ENCODE data around the gene SYNPO2L.

DNA sequence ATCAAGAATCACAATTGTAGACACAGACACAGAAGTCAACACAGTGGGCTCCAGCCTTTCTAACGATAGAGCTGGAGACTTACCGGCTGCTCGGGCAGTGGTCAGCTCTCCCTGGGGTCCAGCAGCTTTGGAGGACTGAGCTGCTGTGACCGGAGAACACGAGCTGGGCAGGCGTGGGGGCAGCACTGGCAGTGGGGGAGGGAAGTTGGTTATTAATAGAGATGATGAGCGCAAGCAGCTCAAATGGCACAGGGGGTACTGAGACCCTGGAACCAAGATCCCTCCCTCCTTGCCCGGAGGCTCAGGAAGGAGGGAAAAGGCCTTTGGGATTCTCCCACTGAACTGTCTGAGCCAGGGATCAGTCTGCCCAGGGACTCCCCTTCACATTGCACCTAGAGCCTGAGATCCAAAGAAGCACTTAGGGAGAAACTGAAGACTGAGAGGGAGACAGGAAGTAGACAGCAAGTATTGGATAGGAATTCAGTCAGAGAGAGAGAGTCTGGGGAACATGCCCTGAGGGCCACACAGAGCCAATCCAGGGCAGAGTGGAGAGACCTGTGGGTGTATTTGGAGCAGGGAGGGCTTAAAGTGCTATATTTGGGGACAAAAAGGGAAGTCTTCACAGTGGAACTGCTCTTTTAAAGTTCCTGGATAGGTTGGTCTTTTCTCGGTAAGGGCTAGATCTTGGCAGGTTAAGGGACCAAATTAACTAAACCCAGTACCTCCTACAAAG is 14.3 kb downstream of the SYNPO2L start, which contains the start of gene MYOZ1:
- TF ChIP-seq POLR2AphosphoS5 (IDR thresholded peaks at IDR 0.05) = no peak
- TF ChIP-seq, protein P1, sequence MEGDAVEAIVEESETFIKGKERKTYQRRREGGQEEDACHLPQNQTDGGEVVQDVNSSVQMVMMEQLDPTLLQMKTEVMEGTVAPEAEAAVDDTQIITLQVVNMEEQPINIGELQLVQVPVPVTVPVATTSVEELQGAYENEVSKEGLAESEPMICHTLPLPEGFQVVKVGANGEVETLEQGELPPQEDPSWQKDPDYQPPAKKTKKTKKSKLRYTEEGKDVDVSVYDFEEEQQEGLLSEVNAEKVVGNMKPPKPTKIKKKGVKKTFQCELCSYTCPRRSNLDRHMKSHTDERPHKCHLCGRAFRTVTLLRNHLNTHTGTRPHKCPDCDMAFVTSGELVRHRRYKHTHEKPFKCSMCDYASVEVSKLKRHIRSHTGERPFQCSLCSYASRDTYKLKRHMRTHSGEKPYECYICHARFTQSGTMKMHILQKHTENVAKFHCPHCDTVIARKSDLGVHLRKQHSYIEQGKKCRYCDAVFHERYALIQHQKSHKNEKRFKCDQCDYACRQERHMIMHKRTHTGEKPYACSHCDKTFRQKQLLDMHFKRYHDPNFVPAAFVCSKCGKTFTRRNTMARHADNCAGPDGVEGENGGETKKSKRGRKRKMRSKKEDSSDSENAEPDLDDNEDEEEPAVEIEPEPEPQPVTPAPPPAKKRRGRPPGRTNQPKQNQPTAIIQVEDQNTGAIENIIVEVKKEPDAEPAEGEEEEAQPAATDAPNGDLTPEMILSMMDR (IDR thresholded peaks at IDR 0.05) = no peak
- TF ChIP-seq POLR2A (IDR thresholded peaks at IDR 0.05) = no peak
